T-helper 1 cell treated with Interleukin-12 subunit alpha and Interleukin-12 subunit beta and Interleukin-4 antibody, amounts not matched to agents 30 μg/mL and 1 μg/mL, for 36 hours (primary cell): ENCODE results near the gene TFCP2L1.

ENCODE experiments used
- H3K27ac Mint-ChIP-seq: one replicate; pipeline ENCODE4 v1.8.0; 2021; ENCODE audit warnings: mild to moderate bottlenecking, mixed read lengths
- H3K27me3 Mint-ChIP-seq: one replicate; pipeline ENCODE4 v1.8.0; 2021; ENCODE audit warnings: low read depth, mixed read lengths
- H3K36me3 Mint-ChIP-seq: one replicate; pipeline ENCODE4 v1.8.0; 2021; ENCODE audit warnings: low read depth, mixed read lengths
- H3K4me1 Mint-ChIP-seq: one replicate; pipeline ENCODE4 v1.8.0; 2021; ENCODE audit warnings: low read depth, mixed read lengths
- H3K4me3 Mint-ChIP-seq: one replicate; pipeline ENCODE4 v1.8.0; 2021; ENCODE audit warnings: mild to moderate bottlenecking, moderate library complexity, mixed read lengths
- H3K9me3 Mint-ChIP-seq: one replicate; pipeline ENCODE4 v1.8.0; 2021; ENCODE audit warnings: mixed read lengths

TFCP2L1 gene

GRCh38 chr2:121217627-121218026 is 67.4 kb downstream of the TFCP2L1 start:
- Mint-ChIP-seq H3K4me3 (no peak overlapping the region), H3K36me3 (no peaks in the 10 kb centered on the region), H3K27me3 (no peaks in the 10 kb centered on the region), H3K4me1 (no peaks in the 10 kb centered on the region), H3K9me3 (no peaks in the 10 kb centered on the region), H3K27ac (no peak overlapping the region)

GRCh38 chr2:121214296-121214695 is 70.7 kb downstream of the TFCP2L1 start:
- Mint-ChIP-seq H3K27ac (no peak overlapping the region), H3K4me3 (no peak overlapping the region), H3K36me3 (no peaks in the 10 kb centered on the region), H3K27me3 (no peaks in the 10 kb centered on the region), H3K4me1 (no peaks in the 10 kb centered on the region), H3K9me3 (no peaks in the 10 kb centered on the region)

- Mint-ChIP-seq H3K9me3 (no peaks in the 10 kb centered on the region), H3K4me3 (no peak overlapping the region), H3K27me3 (no peaks in the 10 kb centered on the region), H3K27ac (no peak overlapping the region), H3K36me3 (no peaks in the 10 kb centered on the region), H3K4me1 (no peaks in the 10 kb centered on the region)
Measured at GRCh38 chr2:121213386-121213785, 71.6 kb downstream of the TFCP2L1 start.

- Mint-ChIP-seq H3K9me3 (no peaks in the 10 kb centered on the region), H3K4me1 (no peaks in the 10 kb centered on the region), H3K36me3 (no peaks in the 10 kb centered on the region), H3K4me3 (no peak overlapping the region), H3K27me3 (no peaks in the 10 kb centered on the region), H3K27ac (no peak overlapping the region)
Measured at GRCh38 chr2:121212661-121213325, 72.2 kb downstream of the TFCP2L1 start.

- Mint-ChIP-seq H3K27ac (no peak overlapping the region), H3K9me3 (no peaks in the 10 kb centered on the region), H3K27me3 (no peaks in the 10 kb centered on the region), H3K4me1 (no peaks in the 10 kb centered on the region), H3K4me3 (no peak overlapping the region), H3K36me3 (no peaks in the 10 kb centered on the region)
Measured at GRCh38 chr2:121211689-121212151, 73.3 kb downstream of the TFCP2L1 start.

GRCh38 chr2:121211251-121211650 is 73.8 kb downstream of the TFCP2L1 start:
- Mint-ChIP-seq H3K9me3 (no peaks in the 10 kb centered on the region), H3K36me3 (no peaks in the 10 kb centered on the region), H3K27ac (no peak overlapping the region), H3K4me1 (no peaks in the 10 kb centered on the region), H3K4me3 (no peak overlapping the region), H3K27me3 (no peaks in the 10 kb centered on the region)

GRCh38 chr2:121210691-121211090 is 74.3 kb downstream of the TFCP2L1 start:
- H3K4me3 Mint-ChIP-seq = no peak overlapping the region
- H3K27me3 Mint-ChIP-seq = no peaks in the 10 kb centered on the region
- no peaks in the 10 kb centered on the region for H3K36me3 Mint-ChIP-seq
- H3K27ac Mint-ChIP-seq = no peak overlapping the region
- H3K9me3 Mint-ChIP-seq = no peaks in the 10 kb centered on the region
- H3K4me1 Mint-ChIP-seq = no peaks in the 10 kb centered on the region

- Mint-ChIP-seq H3K36me3 (no peaks in the 10 kb centered on the region), H3K4me1 (no peaks in the 10 kb centered on the region), H3K27me3 (no peaks in the 10 kb centered on the region), H3K27ac (no peak overlapping the region), H3K4me3 (no peak overlapping the region), H3K9me3 (no peaks in the 10 kb centered on the region)
Measured at GRCh38 chr2:121209014-121209610, 75.9 kb downstream of the TFCP2L1 start.

GRCh38 chr2:121207494-121207893 is 77.5 kb downstream of the TFCP2L1 start:
- Mint-ChIP-seq H3K27ac (no peak overlapping the region), H3K36me3 (no peaks in the 10 kb centered on the region), H3K27me3 (no peaks in the 10 kb centered on the region), H3K4me1 (no peaks in the 10 kb centered on the region), H3K4me3 (no peak overlapping the region), H3K9me3 (no peaks in the 10 kb centered on the region)

- Mint-ChIP-seq H3K27me3 (no peaks in the 10 kb centered on the region), H3K4me3 (no peak overlapping the region), H3K36me3 (no peaks in the 10 kb centered on the region), H3K27ac (no peak overlapping the region), H3K9me3 (no peaks in the 10 kb centered on the region), H3K4me1 (no peaks in the 10 kb centered on the region)
Measured at GRCh38 chr2:121205321-121205942, 79.6 kb downstream of the TFCP2L1 start.

- H3K4me1 Mint-ChIP-seq = no peaks in the 10 kb centered on the region
- H3K4me3 Mint-ChIP-seq = no peak overlapping the region
- H3K27ac Mint-ChIP-seq = no peak overlapping the region
- no peaks in the 10 kb centered on the region for H3K27me3 Mint-ChIP-seq
- H3K36me3 Mint-ChIP-seq = no peaks in the 10 kb centered on the region
- H3K9me3 Mint-ChIP-seq = no peaks in the 10 kb centered on the region
Measured at GRCh38 chr2:121203591-121204249, 81.3 kb downstream of the TFCP2L1 start.

GRCh38 chr2:121202541-121203310 is 82.3 kb downstream of the TFCP2L1 start:
- no peaks in the 10 kb centered on the region for H3K9me3 Mint-ChIP-seq
- no peaks in the 10 kb centered on the region for H3K36me3 Mint-ChIP-seq
- no peaks in the 10 kb centered on the region for H3K4me1 Mint-ChIP-seq
- no peaks in the 10 kb centered on the region for H3K27me3 Mint-ChIP-seq
- no peak overlapping the region for H3K27ac Mint-ChIP-seq
- H3K4me3 Mint-ChIP-seq = no peak overlapping the region

GRCh38 chr2:121201796-121202195 is 83.2 kb downstream of the TFCP2L1 start:
- H3K27me3 Mint-ChIP-seq = no peaks in the 10 kb centered on the region
- H3K4me1 Mint-ChIP-seq = no peaks in the 10 kb centered on the region
- no peaks in the 10 kb centered on the region for H3K9me3 Mint-ChIP-seq
- no peaks in the 10 kb centered on the region for H3K36me3 Mint-ChIP-seq
- H3K27ac Mint-ChIP-seq = no peak overlapping the region
- no peak overlapping the region for H3K4me3 Mint-ChIP-seq
